ENCODE measurements around the gene IL31RA.
"Not testable (repeated sequence)": the region's sequence is repeated elsewhere in the genome, so short reads cannot be mapped to it uniquely, and the experiment has no call there.

IL31RA gene

DNA sequence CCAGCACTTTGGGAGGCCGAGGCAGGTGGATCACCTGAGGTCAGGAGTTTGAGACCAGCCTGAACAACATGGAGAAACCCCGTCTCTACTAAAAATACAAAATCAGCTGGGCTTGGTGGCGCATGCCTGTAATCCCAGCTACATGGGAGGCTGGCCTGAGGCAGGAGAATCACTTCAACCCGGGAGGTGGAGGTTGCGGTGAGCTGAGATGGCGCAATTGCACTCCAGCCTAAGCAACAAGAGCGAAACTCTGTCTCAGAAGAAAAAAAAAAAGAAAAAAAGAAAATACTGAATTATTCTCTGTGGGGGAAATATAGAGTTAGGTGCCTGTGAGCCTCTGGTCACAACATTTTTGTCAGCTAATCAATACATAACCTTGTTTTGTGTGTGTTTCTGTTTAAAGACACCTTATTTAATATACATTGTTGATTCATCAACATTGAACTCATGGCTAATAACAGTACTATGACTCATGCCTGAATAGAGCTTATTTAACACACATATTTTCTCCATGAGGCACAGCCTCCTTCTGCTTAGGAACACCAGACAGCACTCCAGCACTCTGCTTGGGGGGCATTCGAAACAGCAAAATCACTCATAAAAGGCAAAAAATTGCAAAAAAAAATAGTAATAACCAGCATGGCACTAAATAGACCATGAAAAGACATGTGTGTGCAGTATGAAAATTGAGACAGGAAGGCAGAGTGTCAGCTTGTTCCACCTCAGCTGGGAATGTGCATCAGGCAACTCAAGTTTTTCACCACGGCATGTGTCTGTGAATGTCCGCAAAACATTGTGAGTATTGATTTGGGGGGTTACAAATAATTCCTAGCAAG is at the start of gene IL31RA:
Gene IL31RA (plus strand): TSS at position 519 of the 836 bp plus-strand sequence. CDS start 214 bp downstream, at position 733.
- DNase-seq: no peak

DNA sequence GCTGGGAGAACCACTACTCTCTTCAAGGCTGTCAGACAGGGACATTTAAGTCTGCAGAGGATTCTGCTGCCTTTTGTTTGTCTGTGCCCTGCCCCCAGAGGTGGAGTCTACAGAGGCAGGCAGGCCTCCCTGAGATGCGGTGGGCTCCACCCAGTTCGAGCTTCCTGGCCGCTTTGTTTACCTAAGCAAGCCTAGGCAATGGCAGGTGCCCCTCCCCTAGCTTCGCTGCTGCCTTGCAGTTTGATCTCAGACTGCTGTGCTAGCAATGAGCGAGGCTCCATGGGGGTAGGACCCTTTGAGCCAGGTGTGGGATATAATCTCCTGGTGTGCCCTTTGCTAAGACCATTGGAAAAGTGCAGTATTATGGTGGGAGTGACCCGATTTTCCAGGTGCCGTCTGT is 42.3 kb upstream of the IL31RA start:
- not testable (repeated sequence) for DNase-seq

- not testable (repeated sequence) for DNase-seq
These were observed 35.2 kb upstream of the IL31RA start for GRCh38 chr5:55815939-55816338.

DNA sequence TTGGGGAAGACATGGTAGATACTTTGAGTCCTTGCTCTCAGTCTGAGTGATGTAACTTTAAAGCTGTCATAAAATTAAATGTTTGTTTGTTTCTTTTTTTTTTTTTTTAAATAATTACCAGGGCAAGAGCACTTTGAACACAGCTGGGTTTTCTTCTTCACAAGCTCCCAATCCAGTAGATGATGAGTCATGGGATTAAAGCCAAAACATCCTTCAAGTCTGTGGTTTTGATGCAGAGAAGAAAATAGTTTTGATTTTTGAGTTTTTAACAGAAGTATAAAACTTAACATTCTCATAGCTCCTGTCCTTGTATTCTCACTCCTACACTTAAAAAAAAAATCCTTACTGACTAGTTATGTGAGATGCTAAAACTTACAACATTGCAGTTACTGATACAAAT is 34.8 kb upstream of the IL31RA start:
- DNase-seq: no peak

DNA sequence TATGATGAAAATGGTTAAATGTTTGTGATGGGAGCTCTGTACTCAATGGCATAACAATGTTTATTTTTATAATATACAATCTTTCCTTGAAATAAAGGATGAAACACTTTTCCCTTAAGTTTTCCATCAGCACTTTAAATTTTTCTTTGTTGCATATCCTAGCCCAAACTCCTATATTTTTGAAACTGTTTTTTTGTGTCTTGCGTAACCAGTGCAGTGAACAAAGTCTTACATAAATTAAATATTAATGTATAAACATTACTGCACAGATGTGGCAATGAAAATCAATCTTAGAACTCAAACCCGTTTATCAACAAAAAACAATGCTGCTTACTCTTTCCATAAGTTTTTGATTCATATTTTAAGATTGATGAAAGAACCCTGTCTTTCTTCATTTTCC is 34.1 kb upstream of the IL31RA start:
- no peak for DNase-seq

- no peak for DNase-seq
These were observed 30.7 kb upstream of the IL31RA start for GRCh38 chr5:55820488-55820887.

GRCh38 chr5:55821731-55822512 is 29.2 kb upstream of the IL31RA start:
- DNase-seq: no peak

- DNase-seq: no peak
These were observed 27.9 kb upstream of the IL31RA start for GRCh38 chr5:55823151-55823796.

GRCh38 chr5:55829956-55830355 is 21.2 kb upstream of the IL31RA start:
- no peak for DNase-seq

GRCh38 chr5:55832446-55832845 is 18.7 kb upstream of the IL31RA start:
- no peak for DNase-seq

DNA sequence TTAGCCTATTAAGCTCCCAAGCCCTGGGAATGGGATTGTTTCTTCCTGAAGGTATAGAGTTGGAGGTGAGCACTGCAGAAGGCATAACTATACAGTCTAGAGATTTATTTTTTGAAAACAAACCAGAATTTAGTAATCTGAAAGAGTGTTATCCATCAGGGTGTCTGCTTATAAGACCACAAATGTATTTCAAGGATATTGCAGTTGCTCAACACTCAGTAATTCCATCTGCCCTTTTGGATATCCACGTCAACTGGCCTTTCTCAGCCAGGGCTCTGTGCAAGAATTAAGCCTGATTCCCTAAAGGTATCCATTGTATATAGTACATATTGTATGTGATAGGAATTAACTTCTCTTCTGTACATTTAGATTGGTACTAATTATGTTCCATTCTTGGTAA is 15.0 kb upstream of the IL31RA start:
- DNase-seq: no peak

DNA sequence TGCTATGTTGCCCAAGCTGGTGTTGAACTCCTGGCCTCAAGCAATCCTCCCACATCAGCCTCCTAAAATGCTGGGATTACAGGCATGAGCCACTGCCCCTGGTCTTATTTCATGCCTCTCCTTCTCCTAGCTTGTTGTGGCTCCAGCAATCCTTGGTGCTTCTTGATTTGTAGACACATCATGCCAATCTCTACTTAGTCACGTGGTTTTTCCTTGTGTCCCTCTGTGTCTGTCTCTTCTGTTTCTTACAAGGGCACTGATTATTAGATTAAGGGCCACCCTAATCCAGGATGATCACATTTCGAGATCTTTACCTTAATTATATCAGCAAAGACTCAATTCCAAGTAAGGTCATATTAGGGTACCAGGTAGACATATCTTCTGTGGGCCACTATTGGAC is 9.2 kb upstream of the IL31RA start:
- no peak for DNase-seq

GRCh38 chr5:55847837-55848236 is 3.3 kb upstream of the IL31RA start:
- DNase-seq: no peak

GRCh38 chr5:55848783-55849182 is 2.4 kb upstream of the IL31RA start:
- no peak for DNase-seq

GRCh38 chr5:55851675-55851979 is 470 bp downstream of the IL31RA start:
- DNase-seq: no peak

DNA sequence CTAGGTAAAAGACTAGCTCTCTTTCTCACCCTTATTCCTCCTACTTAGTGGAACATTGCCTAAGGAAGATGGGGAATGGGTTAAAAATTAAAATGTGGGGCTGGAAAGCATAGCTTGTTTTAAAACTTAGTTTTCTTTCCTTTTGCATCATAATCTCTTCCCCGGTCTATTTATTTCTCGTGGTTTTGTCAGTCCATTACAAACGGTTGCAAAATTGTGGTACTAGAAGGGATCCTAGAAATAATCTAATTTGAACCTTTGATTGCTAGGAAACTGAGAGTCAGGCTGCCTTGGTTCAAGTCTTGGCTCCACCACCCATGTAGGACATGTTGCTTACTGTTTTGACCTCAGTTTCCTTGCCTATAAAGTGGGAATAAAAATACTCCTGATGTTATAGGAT is 1.3 kb downstream of the IL31RA start:
- DNase-seq: no peak

GRCh38 chr5:55853041-55853670 is 2.0 kb downstream of the IL31RA start:
- DNase-seq: no peak

DNA sequence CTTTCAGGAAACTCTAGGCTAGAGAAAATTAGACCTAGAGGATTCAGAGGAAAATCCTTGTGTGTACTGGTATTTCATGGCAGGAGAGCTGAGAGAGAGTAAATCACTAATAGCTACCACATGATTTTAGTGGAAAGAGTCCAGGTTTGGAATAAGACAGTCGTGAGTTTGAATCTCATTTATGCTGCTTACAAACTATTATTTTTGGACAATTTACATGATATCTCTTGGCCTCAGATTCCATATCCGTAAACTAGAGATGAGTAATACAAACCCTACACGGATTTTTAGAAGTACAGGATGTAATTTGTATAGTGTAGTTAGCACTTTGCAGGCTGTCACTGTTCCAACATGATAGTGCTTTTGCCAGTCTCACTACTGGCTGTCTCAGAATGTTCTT is 2.7 kb downstream of the IL31RA start:
- DNase-seq: no peak

GRCh38 chr5:55855509-55855908 is 4.4 kb downstream of the IL31RA start:
- no peak for DNase-seq

- no peak for DNase-seq
These were observed 5.5 kb downstream of the IL31RA start for GRCh38 chr5:55856516-55857246.

- no peak for DNase-seq
These were observed 6.1 kb downstream of the IL31RA start for GRCh38 chr5:55857247-55857640.

DNA sequence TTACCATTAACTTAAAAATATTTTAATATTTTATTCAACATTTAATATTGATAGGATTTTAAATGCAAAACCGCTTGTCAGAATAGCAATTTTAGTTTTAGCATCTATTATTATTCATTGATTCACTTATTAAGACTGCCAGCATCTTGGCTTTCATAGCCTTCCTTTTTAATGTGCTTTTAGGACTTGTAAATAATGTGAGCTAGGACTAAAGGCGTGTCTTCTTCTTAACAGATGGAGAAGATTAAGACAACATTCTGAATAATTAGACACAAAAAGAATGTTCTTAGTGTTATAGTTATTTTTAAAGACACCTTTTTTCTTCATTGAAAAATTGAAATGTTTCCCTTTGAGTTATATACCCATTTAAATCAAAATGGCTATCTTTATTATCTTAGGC is 6.9 kb downstream of the IL31RA start:
- no peak for DNase-seq

DNA sequence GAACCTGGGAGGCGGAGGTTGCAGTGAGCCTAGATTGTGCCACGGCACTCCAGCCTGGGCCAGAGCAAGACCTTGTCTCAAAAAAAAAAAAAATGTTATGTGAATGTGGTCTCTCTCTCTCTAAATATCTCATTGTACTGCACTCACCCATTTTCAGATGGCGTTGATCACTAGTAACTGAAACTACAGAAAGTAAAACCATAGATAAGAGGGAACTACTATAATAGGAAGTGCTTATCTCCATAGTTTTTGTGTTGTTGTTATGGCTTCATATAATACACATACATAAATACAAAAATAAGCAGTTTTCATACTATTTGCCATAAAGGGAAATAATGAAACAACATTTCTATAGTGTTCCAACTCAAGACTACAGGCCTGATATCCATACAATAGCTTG is 9.1 kb downstream of the IL31RA start:
- DNase-seq: no peak

Measured in activated CD4-positive, alpha-beta T cell treated with anti-CD3 and anti-CD28 coated beads, Interleukin-2, amount 50 U/mL, for 4 hours (primary cell).